Fibroblast of peridontal ligament (primary cell): ENCODE measurements around the gene RIMBP2.
"Not testable (repeated sequence)": the region's sequence is repeated elsewhere in the genome, so short reads cannot be mapped to it uniquely, and the experiment has no call there.

Experiments used
- DNase-seq: peaks from one replicate; pipeline ENCODE4 v3.0.0-alpha.2; 2010; ENCODE audit errors: extremely low read depth

Gene RIMBP2

GRCh38 chr12:130705178-130705822 lies 10.8 kb downstream of the RIMBP2 start:
- DNase-seq = no peak

- no peak for DNase-seq
Measured at GRCh38 chr12:130704606-130705005, 11.5 kb downstream of the RIMBP2 start.

GRCh38 chr12:130703733-130704375 lies 12.2 kb downstream of the RIMBP2 start:
- no peak for DNase-seq

- DNase-seq = no peak
Measured at GRCh38 chr12:130702966-130703732, 12.9 kb downstream of the RIMBP2 start.

- no peak for DNase-seq
Measured at GRCh38 chr12:130701402-130701744, 14.7 kb downstream of the RIMBP2 start.

- no peak for DNase-seq
Measured at GRCh38 chr12:130700492-130701401, 15.4 kb downstream of the RIMBP2 start.

GRCh38 chr12:130698106-130698505 lies 18.0 kb downstream of the RIMBP2 start:
- DNase-seq = no peak

- no peak for DNase-seq
Measured at GRCh38 chr12:130696379-130697100, 19.6 kb downstream of the RIMBP2 start.

GRCh38 chr12:130695061-130695460 lies 21.0 kb downstream of the RIMBP2 start:
- no peak for DNase-seq

- DNase-seq = no peak
Measured at GRCh38 chr12:130689408-130690405, 26.4 kb downstream of the RIMBP2 start.

GRCh38 chr12:130688999-130689398 lies 27.1 kb downstream of the RIMBP2 start:
- not testable (repeated sequence) for DNase-seq

- no peak for DNase-seq
Measured at GRCh38 chr12:130687796-130688778, 28.0 kb downstream of the RIMBP2 start.

GRCh38 chr12:130687190-130687589 lies 28.9 kb downstream of the RIMBP2 start:
- DNase-seq = no peak

- DNase-seq = no peak
Measured at GRCh38 chr12:130686511-130686991, 29.5 kb downstream of the RIMBP2 start.

GRCh38 chr12:130685850-130686249 lies 30.2 kb downstream of the RIMBP2 start:
- no peak for DNase-seq

GRCh38 chr12:130685250-130685787 lies 30.8 kb downstream of the RIMBP2 start:
- DNase-seq = no peak

- DNase-seq = no peak
Measured at GRCh38 chr12:130683811-130684210, 32.3 kb downstream of the RIMBP2 start.

GRCh38 chr12:130683080-130683479 lies 33.0 kb downstream of the RIMBP2 start:
- no peak for DNase-seq
